Measurements from ENCODE around the gene COG2. TPM values are rescaled to one million over a fixed set of nuclear protein-coding genes. Genes with fewer than 3 reads are reported as not detected.

COG2 gene
- total RNA-seq, 6 donors from 2014 or later = 23.5 to 37.7 (median 28.7) TPM

DNA sequence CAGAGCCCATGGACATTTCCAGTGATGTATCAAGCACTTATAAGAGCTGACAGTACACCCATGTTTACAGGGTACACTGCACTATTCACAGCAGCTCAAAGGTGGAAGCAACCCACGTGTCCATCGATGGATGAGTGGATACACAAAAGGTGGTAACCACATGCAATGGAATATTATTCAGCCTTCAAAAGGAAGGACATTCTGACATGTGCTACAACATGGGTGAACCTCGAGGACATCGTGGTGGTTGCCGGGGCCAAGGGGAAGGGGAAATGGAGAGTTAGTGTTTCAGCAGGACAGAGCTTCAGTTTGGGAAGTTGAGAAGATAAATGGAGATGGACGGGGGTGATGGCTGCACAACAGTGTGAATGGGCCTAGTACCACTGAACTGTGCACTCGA lies 62.5 kb downstream of the COG2 start:
- no peak for DNase-seq
- H3K27ac ChIP-seq = no peak overlapping the region
- no peak for TF ChIP-seq POLR2A (IDR thresholded peaks at IDR 0.05)
- no peak for TF ChIP-seq EP300 (IDR thresholded peaks at IDR 0.05)
- TF ChIP-seq, protein P1, sequence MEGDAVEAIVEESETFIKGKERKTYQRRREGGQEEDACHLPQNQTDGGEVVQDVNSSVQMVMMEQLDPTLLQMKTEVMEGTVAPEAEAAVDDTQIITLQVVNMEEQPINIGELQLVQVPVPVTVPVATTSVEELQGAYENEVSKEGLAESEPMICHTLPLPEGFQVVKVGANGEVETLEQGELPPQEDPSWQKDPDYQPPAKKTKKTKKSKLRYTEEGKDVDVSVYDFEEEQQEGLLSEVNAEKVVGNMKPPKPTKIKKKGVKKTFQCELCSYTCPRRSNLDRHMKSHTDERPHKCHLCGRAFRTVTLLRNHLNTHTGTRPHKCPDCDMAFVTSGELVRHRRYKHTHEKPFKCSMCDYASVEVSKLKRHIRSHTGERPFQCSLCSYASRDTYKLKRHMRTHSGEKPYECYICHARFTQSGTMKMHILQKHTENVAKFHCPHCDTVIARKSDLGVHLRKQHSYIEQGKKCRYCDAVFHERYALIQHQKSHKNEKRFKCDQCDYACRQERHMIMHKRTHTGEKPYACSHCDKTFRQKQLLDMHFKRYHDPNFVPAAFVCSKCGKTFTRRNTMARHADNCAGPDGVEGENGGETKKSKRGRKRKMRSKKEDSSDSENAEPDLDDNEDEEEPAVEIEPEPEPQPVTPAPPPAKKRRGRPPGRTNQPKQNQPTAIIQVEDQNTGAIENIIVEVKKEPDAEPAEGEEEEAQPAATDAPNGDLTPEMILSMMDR (IDR thresholded peaks at IDR 0.05) = no peak
- no peak for TF ChIP-seq POLR2AphosphoS5 (IDR thresholded peaks at IDR 0.05)
- H3K9me3 ChIP-seq = no peaks in the 10 kb centered on the region
- H3K4me3 ChIP-seq = no peak overlapping the region
- no peak for ATAC-seq (ENCODE audit: low FRiP score in 2 of 2)
- 85 to 92% methylated on average over 7 of the region's 7 CpGs for WGBS, 2 donors
- H3K36me3 ChIP-seq = no peaks in the 10 kb centered on the region
- no peaks in the 10 kb centered on the region for H3K27me3 ChIP-seq
- peaks cover 0 to 4% (median 0%) of the 10 kb centered on the region in 4 donors for H3K4me1 ChIP-seq

DNA sequence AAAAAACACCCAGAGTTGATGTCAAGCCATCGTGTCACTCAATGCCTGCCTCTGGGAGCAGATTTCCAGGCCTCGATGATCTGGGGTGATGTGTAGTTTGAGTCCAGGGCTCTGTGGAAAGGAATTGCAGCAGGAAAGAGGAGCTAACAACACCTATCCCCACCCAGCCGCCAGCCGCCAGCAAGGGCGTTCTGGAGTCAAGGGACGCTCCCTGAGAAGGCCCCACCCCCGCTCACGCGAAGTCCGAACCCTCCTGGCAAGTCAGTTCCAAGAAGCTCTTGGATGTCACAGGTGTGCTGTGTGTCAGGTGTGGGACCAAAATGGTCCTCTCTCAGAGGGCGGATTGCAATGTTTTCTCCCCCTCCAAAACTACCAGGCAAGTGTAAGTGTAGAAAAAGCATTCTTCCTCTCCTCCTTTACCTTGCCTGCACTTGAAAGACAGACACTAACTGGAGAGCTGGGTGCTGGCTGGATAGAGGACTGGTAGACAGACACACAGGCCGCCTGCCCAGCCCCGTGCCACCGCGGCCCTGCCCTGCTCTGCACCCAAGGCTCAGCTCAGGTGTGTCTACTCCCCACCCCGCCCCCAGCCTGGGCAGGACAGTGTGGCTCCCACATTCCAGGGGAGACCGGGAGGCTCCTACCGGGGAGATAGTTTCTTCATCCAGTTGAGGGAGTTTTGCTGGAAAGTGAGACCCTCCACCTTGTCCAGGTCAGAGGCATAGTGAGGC lies 63.2 kb downstream of the COG2 start:
- Histone ChIP-seq H3K4me1 (peaks cover 0 to 4% (median 0%) of the 10 kb centered on the region in 4 donors), H3K27me3 (no peaks in the 10 kb centered on the region), H3K4me3 (no peak overlapping the region), H3K36me3 (no peaks in the 10 kb centered on the region), H3K27ac (no peak overlapping the region), H3K9me3 (no peaks in the 10 kb centered on the region)
- ATAC-seq (ENCODE audit: low FRiP score in 2 of 2) (no peak), DNase-seq (no peak)
- 90 to 92% methylated on average over 9 to 18 of the region's 18 CpGs for WGBS, 2 donors
- TF ChIP-seq, protein P1 (IDR thresholded peaks at IDR 0.05) = no peak
- TF ChIP-seq POLR2AphosphoS5 (IDR thresholded peaks at IDR 0.05) = no peak
- no peak for TF ChIP-seq EP300 (IDR thresholded peaks at IDR 0.05)
- no peak for TF ChIP-seq POLR2A (IDR thresholded peaks at IDR 0.05)

- no peak overlapping the region for H3K4me3 ChIP-seq
- H3K27me3 ChIP-seq = no peaks in the 10 kb centered on the region
- no peak overlapping the region for H3K27ac ChIP-seq
- H3K9me3 ChIP-seq = no peaks in the 10 kb centered on the region
- TF ChIP-seq, protein P1 (IDR thresholded peaks at IDR 0.05) = no peak
- TF ChIP-seq POLR2AphosphoS5 (IDR thresholded peaks at IDR 0.05) = no peak
- TF ChIP-seq EP300 (IDR thresholded peaks at IDR 0.05) = no peak
- TF ChIP-seq POLR2A (IDR thresholded peaks at IDR 0.05) = no peak
- H3K36me3 ChIP-seq = no peaks in the 10 kb centered on the region
- no peak for ATAC-seq (ENCODE audit: low FRiP score in 2 of 2)
- DNase-seq = no peak
- 78 to 84% methylated on average over 4 to 9 of the region's 9 CpGs for WGBS, 2 donors
- peaks cover 0 to 4% (median 0%) of the 10 kb centered on the region in 4 donors for H3K4me1 ChIP-seq
Measured at GRCh38 chr1:230706020-230706699, 63.9 kb downstream of the COG2 start.

- ATAC-seq (ENCODE audit: low FRiP score in 2 of 2) = no peak
- Histone ChIP-seq H3K9me3 (no peaks in the 10 kb centered on the region), H3K4me1 (peaks cover 0 to 4% (median 0%) of the 10 kb centered on the region in 4 donors), H3K27ac (no peak overlapping the region), H3K27me3 (no peaks in the 10 kb centered on the region), H3K4me3 (no peak overlapping the region), H3K36me3 (no peaks in the 10 kb centered on the region)
- no peak for DNase-seq
- WGBS, 2 donors = 86 to 88% methylated on average over 17 to 20 of the region's 20 CpGs
- TF ChIP-seq POLR2A (IDR thresholded peaks at IDR 0.05) = no peak
- no peak for TF ChIP-seq EP300 (IDR thresholded peaks at IDR 0.05)
- TF ChIP-seq, protein P1 (IDR thresholded peaks at IDR 0.05) = no peak
- no peak for TF ChIP-seq POLR2AphosphoS5 (IDR thresholded peaks at IDR 0.05)
Measured at GRCh38 chr1:230706887-230707731, 64.8 kb downstream of the COG2 start.
